BJ (cell line): ENCODE measurements around the gene PPP1R3E. TPM values are rescaled to one million over a fixed set of nuclear protein-coding genes. Genes with fewer than 3 reads are reported as not detected.

ENCODE experiments used
- CTCF ChIA-PET: fragments of 350-600 bp; formaldehyde crosslinking; extraction: SDS; loops from one replicate; lab custom pipeline; 2021; ENCODE audit warnings: antibody characterized with exemption, inconsistent platforms; lab: Yijun Ruan, JAX
- POLR2A ChIA-PET: fragments of 300-600 bp; sonication (Branson Sonifier 250); formaldehyde crosslinking; extraction: SDS; loops from one replicate; lab custom pipeline; 2021; ENCODE audit warnings: antibody characterized with exemption; lab: Charles Lee
- DNase-seq: peaks from one replicate; pipeline ENCODE4 v3.0.0-alpha.2; 2011; ENCODE audit warnings: low read depth
- H3K27me3 ChIP-seq: 2 replicates; pipeline ENCODE4 v1.6.0; 2011; ENCODE audit warnings: low read length; ENCODE audit not compliant: control insufficient read depth, insufficient read depth
- H3K36me3 ChIP-seq: 2 replicates; pipeline ENCODE4 v1.5.1; 2011; ENCODE audit warnings: low read length; ENCODE audit not compliant: control insufficient read depth, insufficient read depth
- H3K4me3 ChIP-seq: 2 replicates; pipeline ENCODE4 v1.5.1; 2011; ENCODE audit warnings: low read depth, mild to moderate bottlenecking, control low read depth, low read length
- CTCF ChIP-seq: IDR thresholded peaks from 2 replicates; pipeline ENCODE4 v1.5.1; 2011; ENCODE audit warnings: low read depth, mild to moderate bottlenecking, control low read depth, inconsistent platforms, low read length, moderate library complexity; ENCODE audit not compliant: insufficient read depth
- polyA plus RNA-seq: library from polyadenylated mRNA; depleted of rRNA; stranded (reverse); fragments of >200 nt; gene quantifications from 2 replicates; pipeline ENCODE4 v1.2.3, GENCODE V29; 2011

Gene PPP1R3E
- polyA plus RNA-seq, 1 experiment, result 2.8 TPM

- Histone ChIP-seq H3K36me3 (no peaks in the 10 kb centered on the region), H3K27me3 (no peaks in the 10 kb centered on the region), H3K4me3 (no peak overlapping the region)
- no peak for TF ChIP-seq CTCF
- no peak for DNase-seq
- ChIA-PET CTCF (interaction anchor here (1.3 to 4.2 kb wide), 2 partner anchors 21 to 32 kb away, joined by 4 to 15 read pairs; no protein-coding TSS in a partner anchor), POLR2A (no interaction called here)
Observed at GRCh38 chr14:23347406-23348296, 45.0 kb upstream of the PPP1R3E start.

GRCh38 chr14:23346693-23347405 lies 44.2 kb upstream of the PPP1R3E start:
- POLR2A ChIA-PET, result no interaction called here
- Histone ChIP-seq H3K36me3 (no peaks in the 10 kb centered on the region), H3K27me3 (no peaks in the 10 kb centered on the region), H3K4me3 (no peak overlapping the region)
- DNase-seq, result no peak
- CTCF ChIA-PET, result interaction anchor here (0.8 to 4.2 kb wide), 5 partner anchors 18 to 33 kb away, joined by 3 to 15 read pairs (median 4); no protein-coding TSS in a partner anchor
- TF ChIP-seq CTCF, result no peak

- no peak for TF ChIP-seq CTCF
- ChIA-PET POLR2A (no interaction called here), CTCF (interaction anchor here (0.8 to 4.2 kb wide), 7 partner anchors 11 to 34 kb away, joined by 3 to 15 read pairs (median 4); no protein-coding TSS in a partner anchor)
- Histone ChIP-seq H3K4me3 (no peak overlapping the region), H3K36me3 (no peaks in the 10 kb centered on the region), H3K27me3 (no peaks in the 10 kb centered on the region)
- DNase-seq, result no peak
Observed at GRCh38 chr14:23345987-23346692, 43.5 kb upstream of the PPP1R3E start.

- POLR2A ChIA-PET, result no interaction called here
- 0 out of 2 replicates have a peak, but pooled peaks have one; percentile 2 for TF ChIP-seq CTCF
- DNase-seq, result no peak
- Histone ChIP-seq H3K36me3 (no peaks in the 10 kb centered on the region), H3K27me3 (no peaks in the 10 kb centered on the region), H3K4me3 (no peak overlapping the region)
- CTCF ChIA-PET, result interaction anchor here (4.2 kb wide), 1 partner anchor 35 kb away, joined by 15 read pairs; no protein-coding TSS in a partner anchor
Observed at GRCh38 chr14:23344481-23344880, 41.8 kb upstream of the PPP1R3E start.
